K562 (cell line): ENCODE results near the gene ADAP1. TPM values are rescaled to one million over a fixed set of nuclear protein-coding genes. Genes with fewer than 3 reads are reported as not detected.

ENCODE experiments used
- ATAC-seq: fragments of 200-7000 bp; cut with Tn5 transposase; 3 replicates; pipeline ENCODE4 v1.9.1; 2020; ENCODE audit warnings: moderate library complexity
- BruUV-seq: library from RNA; stranded (reverse); fragments of 400-500 nt; replicated peaks from 2 replicates; lab custom pipeline; 2021; lab: Mats Ljungman, UMichigan
- CTCF ChIA-PET: fragments of 300-600 bp; formaldehyde crosslinking; extraction: SDS; loops from one replicate; lab custom pipeline; 2021; ENCODE audit warnings: low intra/inter-chr PET ratio; lab: Yijun Ruan, JAX
- POLR2A ChIA-PET: fragments of 300-600, 350-650 bp; sonication (Branson Sonifier 250); formaldehyde crosslinking; extraction: SDS; loops from one replicate; lab custom pipeline; 2021; ENCODE audit warnings: antibody characterized with exemption, inconsistent platforms; lab: Yijun Ruan, JAX
- DNase-seq, 4 experiments: peaks; one replicate each; pipeline versions ENCODE4 v3.0.0 to v3.0.0-alpha.2; 2011 to 2018; ENCODE audit warnings: low spot score in 3 of 4, mixed read lengths in 3 of 4; ENCODE audit errors: extremely low read depth in 1 of 4
- FAIRE-seq: peaks from 2 replicates; lab custom pipeline; 2011; peaks lifted over from hg19 to GRCh38; lab: Jason Lieb, UNC
- H2AFZ ChIP-seq: 2 replicates; pipeline ENCODE4 v1.6.0; 2011; ENCODE audit warnings: low read depth, low read length, control low read depth, inconsistent platforms
- H3K27ac ChIP-seq: fragments of 200-600 bp; 3 replicates; pipeline ENCODE4 v1.8.0; 2011; ENCODE audit warnings: low read depth, mild to moderate bottlenecking, control low read depth, inconsistent platforms, low read length, moderate library complexity, mixed read lengths; ENCODE audit errors: extremely low read depth
- H3K27me3 ChIP-seq, 2 experiments: fragments of 300-600 bp in 1 of 2; 2 replicates in 1 of 2; 3 replicates in 1 of 2; pipeline versions ENCODE4 v1.6.0 to v1.8.0; 2011; ENCODE audit warnings: inconsistent platforms in 2 of 2, low read length in 2 of 2, mild to moderate bottlenecking in 1 of 2, mixed read lengths in 1 of 2, moderate library complexity in 1 of 2; ENCODE audit not compliant: control insufficient read depth in 2 of 2, insufficient read depth in 2 of 2
- H3K36me3 ChIP-seq: fragments of 300-600 bp; 3 replicates; pipeline ENCODE4 v1.8.0; 2011; ENCODE audit warnings: mild to moderate bottlenecking, low read length, inconsistent platforms; ENCODE audit not compliant: control insufficient read depth, insufficient read depth
- H3K4me1 ChIP-seq, 2 experiments: fragments of 200-600 bp in 1 of 2; replicated peaks in 1 of 2; 2 replicates in 1 of 2; 3 replicates in 1 of 2; pipeline versions ENCODE4 v1.5.1 to v1.8.0; 2011; ENCODE audit warnings: inconsistent platforms in 2 of 2, low read length in 2 of 2, mild to moderate bottlenecking in 1 of 2, mixed read lengths in 1 of 2, moderate library complexity in 1 of 2; ENCODE audit not compliant: control insufficient read depth in 2 of 2, insufficient read depth in 2 of 2
- H3K4me2 ChIP-seq: 2 replicates; pipeline ENCODE4 v1.6.1; 2011; ENCODE audit warnings: low read length, control low read depth, inconsistent platforms, mixed read lengths; ENCODE audit not compliant: insufficient read depth
- H3K4me3 ChIP-seq: fragments of 200-600 bp; sonication (generic), shearing (Covaris generic); 2 replicates; pipeline ENCODE4 v1.5.1; 2016; ENCODE audit warnings: control low read depth, inconsistent platforms
- H3K79me2 ChIP-seq: fragments of 200-600 bp; 3 replicates; pipeline ENCODE4 v1.8.0; 2011; ENCODE audit warnings: low read length, inconsistent platforms; ENCODE audit not compliant: control insufficient read depth, insufficient read depth
- H3K9ac ChIP-seq, 2 experiments: 2 replicates each; pipeline versions ENCODE4 v1.6.0 to v1.6.1; 2011; ENCODE audit warnings: low read depth in 2 of 2, low read length in 2 of 2, control low read depth in 1 of 2, inconsistent platforms in 1 of 2, mild to moderate bottlenecking in 1 of 2, mixed read lengths in 1 of 2; ENCODE audit not compliant: insufficient read depth in 1 of 2
- H3K9me1 ChIP-seq: one replicate; pipeline ENCODE4 v1.6.0; 2011; ENCODE audit warnings: inconsistent platforms, mild to moderate bottlenecking, low read length, moderate library complexity; ENCODE audit not compliant: control insufficient read depth, insufficient read depth
- H3K9me3 ChIP-seq: replicated peaks from 2 replicates; pipeline ENCODE4 v1.5.1; 2011; ENCODE audit warnings: low read depth, low read length, inconsistent platforms; ENCODE audit not compliant: control insufficient read depth, insufficient read depth
- H4K20me1 ChIP-seq: replicated peaks from 2 replicates; pipeline ENCODE4 v1.6.1; 2011; ENCODE audit warnings: low read length, inconsistent platforms, mixed read lengths; ENCODE audit not compliant: control insufficient read depth, insufficient read depth
- POLR2G ChIP-seq: fragments of 200-400 bp; formaldehyde crosslinking; IDR thresholded peaks from 2 replicates; pipeline ENCODE4 v1.6.1; 2017; ENCODE audit warnings: low read depth, mild to moderate bottlenecking, antibody characterized with exemption, low read length, moderate library complexity
- ZBTB7A ChIP-seq: IDR thresholded peaks from 2 replicates; pipeline ENCODE4 v1.6.1; 2011; ENCODE audit warnings: low read depth, mild to moderate bottlenecking, low read length, moderate library complexity, borderline replicate concordance; ENCODE audit not compliant: control insufficient read depth
- WGBS: fragments of 100-300 bp; shearing (Covaris generic); methylation state at CpG from one replicate; pipeline ENCODE4 v1.1.6; 2016; ENCODE audit warnings: low coverage, mixed read lengths; ENCODE audit not compliant: insufficient coverage; ENCODE audit errors: missing lambda C conversion rate; 5-methylcytosine and 5-hydroxymethylcytosine counted together
- in situ Hi-C: fragments of 300-500 bp; cut with MboI; formaldehyde crosslinking; loops from 4 replicates; pipeline ENCODE4 v1.15.0; 2018; ENCODE audit warnings: inconsistent platforms, mixed read lengths
- intact Hi-C: fragments of 100-400 bp; cut with micrococcal nuclease; formaldehyde crosslinking; loops from 2 replicates; pipeline ENCODE4 v1.14.2; 2022
- polyA plus RNA-seq, 8 experiments: library from polyadenylated mRNA; depleted of rRNA in 4 of 8; stranded (reverse) in 5 of 8; unstranded in 3 of 8; fragments of >200 nt; fragmentation: Nextera tagmentation in 2 of 8; fragmentation: Illumina TruSeq in 1 of 8; extraction: Ambion mirVana in 2 of 8; extraction: Trizol in 1 of 8; gene quantifications; 2 replicates each; pipeline versions ENCODE4 v1.2.1 to v1.2.3, GENCODE V29; 2011 to 2014; ENCODE audit warnings: inconsistent platforms in 1 of 8, missing spikeins in 1 of 8
- total RNA-seq, 7 experiments: library from RNA; depleted of rRNA in 6 of 7; stranded (reverse); fragments of >200 nt in 6 of 7; fragmentation: Illumina TruSeq in 2 of 7; extraction: Trizol in 2 of 7; gene quantifications; 2 replicates each; pipeline versions ENCODE4 v1.2.1 to v1.2.3, GENCODE V29; 2011 to 2021; ENCODE audit warnings: low replicate concordance in 1 of 7
- TF ChIP-seq, protein P1 (sequence below), 2 experiments: fragments of 450-650 bp; IDR thresholded peaks; 2 replicates each; pipeline ENCODE4 v1.6.1; 2016; ENCODE audit warnings: mild to moderate bottlenecking in 2 of 2, borderline replicate concordance in 1 of 2, low read depth in 1 of 2, moderate library complexity in 1 of 2
- TF ChIP-seq, protein P2 (sequence below), 3 experiments: IDR thresholded peaks in 2 of 3; conservative IDR thresholded peaks in 1 of 3; 2 replicates each; pipeline ENCODE4 v1.5.1; 2011 to 2012; ENCODE audit warnings: low read length in 3 of 3, mild to moderate bottlenecking in 3 of 3, control low read depth in 2 of 3, improper control_type of control experiment in 1 of 3, inconsistent platforms in 1 of 3, low read depth in 1 of 3, mixed read lengths in 1 of 3, moderate library complexity in 1 of 3; ENCODE audit not compliant: insufficient read depth in 2 of 3

ADAP1 gene
- total and polyA plus RNA-seq, 9 of the 15 experiments (the other 6 are each of a cell fraction or from before 2014, with no cell fraction given): 0.27 to 1.4 (median 0.52) TPM; not detected in 3

DNA sequence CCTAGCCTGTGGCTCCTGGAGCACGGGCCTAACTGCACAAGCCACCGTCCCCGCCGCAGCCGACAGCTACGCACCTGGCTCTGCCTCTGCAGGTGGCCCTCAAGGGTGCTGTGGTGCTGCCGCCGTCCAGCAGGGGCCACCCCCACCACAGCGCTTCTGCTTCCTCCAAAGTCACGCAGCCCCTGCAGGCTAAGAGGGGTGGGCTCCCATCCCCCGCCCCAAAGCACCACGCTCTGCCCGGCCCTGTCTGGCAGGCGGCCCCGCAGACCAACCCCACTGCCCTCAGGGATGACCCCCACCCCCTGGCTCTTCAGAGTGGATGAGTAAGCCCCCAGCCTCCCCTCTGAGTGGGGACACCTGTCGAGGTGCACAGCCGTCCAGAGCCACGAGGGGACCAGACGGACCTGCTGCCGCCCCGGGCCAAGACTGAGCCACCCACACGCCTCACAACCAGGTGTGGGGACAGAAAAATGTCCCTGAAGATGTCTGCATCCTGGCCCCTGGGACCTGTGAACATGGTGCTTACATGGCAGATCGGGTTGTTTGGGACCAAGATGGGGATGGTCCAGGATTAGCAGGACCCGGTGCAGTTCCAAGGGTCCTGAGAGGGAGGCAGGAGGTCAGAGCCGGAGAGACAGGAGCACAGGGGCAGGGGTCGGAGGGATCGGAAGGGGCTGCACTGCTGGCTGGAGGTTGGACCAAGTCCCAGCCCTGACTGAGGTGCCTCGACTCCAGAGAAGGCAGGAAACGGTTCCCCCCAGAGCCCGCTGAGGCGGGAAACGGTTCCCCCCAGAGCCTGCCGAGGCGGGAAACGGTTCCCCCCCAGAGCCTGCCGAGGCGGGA lies 9.0 kb upstream of the ADAP1 start:
- no peak for FAIRE-seq
- in situ Hi-C loops: loop anchor here (10.0 kb wide), 1 partner anchor 649 kb away; no protein-coding TSS in a partner anchor
- ATAC-seq: peak; percentile 13; the same call in 2 of the 3 replicates

More for the DNA sequence above, 9.0 kb upstream of the ADAP1 start:
- Histone ChIP-seq H3K79me2 (no peaks in the 10 kb centered on the region), H2AFZ (no peak overlapping the region), H3K4me3 (no peak overlapping the region), H3K4me1 (peaks cover 0 to 45% of the 10 kb centered on the region in 2 experiments; a peak in 2 of 5 replicates), H3K36me3 (peaks cover 19% of the 10 kb centered on the region; the same call in 2 of the 3 replicates), H3K9me3 (no peaks in the 10 kb centered on the region), H3K9ac (peak overlapping the region in 1 of 2 experiments; percentile 48; a peak in 2 of 4 replicates), H3K27me3 (peaks cover 21 to 36% of the 10 kb centered on the region in 2 experiments; a peak in 4 of 5 replicates), H3K4me2 (no peak overlapping the region), H4K20me1 (peaks cover 4% of the 10 kb centered on the region; the same call in 1 of the 2 replicates), H3K27ac (no peak overlapping the region), H3K9me1 (no peaks in the 10 kb centered on the region)
- DNase-seq: peak in 1 of 4 experiments; percentile 34
- ChIA-PET POLR2A (interaction anchor here (0.8 to 1.5 kb wide), 3 partner anchors 10 to 15 kb away, joined by 3 to 6 read pairs (median 5); partner anchors contain the start of gene COX19), CTCF (no interaction called here)
- peak; percentile 37; the same call in 1 of the 2 replicates for TF ChIP-seq ZBTB7A
- TF ChIP-seq, protein P1, sequence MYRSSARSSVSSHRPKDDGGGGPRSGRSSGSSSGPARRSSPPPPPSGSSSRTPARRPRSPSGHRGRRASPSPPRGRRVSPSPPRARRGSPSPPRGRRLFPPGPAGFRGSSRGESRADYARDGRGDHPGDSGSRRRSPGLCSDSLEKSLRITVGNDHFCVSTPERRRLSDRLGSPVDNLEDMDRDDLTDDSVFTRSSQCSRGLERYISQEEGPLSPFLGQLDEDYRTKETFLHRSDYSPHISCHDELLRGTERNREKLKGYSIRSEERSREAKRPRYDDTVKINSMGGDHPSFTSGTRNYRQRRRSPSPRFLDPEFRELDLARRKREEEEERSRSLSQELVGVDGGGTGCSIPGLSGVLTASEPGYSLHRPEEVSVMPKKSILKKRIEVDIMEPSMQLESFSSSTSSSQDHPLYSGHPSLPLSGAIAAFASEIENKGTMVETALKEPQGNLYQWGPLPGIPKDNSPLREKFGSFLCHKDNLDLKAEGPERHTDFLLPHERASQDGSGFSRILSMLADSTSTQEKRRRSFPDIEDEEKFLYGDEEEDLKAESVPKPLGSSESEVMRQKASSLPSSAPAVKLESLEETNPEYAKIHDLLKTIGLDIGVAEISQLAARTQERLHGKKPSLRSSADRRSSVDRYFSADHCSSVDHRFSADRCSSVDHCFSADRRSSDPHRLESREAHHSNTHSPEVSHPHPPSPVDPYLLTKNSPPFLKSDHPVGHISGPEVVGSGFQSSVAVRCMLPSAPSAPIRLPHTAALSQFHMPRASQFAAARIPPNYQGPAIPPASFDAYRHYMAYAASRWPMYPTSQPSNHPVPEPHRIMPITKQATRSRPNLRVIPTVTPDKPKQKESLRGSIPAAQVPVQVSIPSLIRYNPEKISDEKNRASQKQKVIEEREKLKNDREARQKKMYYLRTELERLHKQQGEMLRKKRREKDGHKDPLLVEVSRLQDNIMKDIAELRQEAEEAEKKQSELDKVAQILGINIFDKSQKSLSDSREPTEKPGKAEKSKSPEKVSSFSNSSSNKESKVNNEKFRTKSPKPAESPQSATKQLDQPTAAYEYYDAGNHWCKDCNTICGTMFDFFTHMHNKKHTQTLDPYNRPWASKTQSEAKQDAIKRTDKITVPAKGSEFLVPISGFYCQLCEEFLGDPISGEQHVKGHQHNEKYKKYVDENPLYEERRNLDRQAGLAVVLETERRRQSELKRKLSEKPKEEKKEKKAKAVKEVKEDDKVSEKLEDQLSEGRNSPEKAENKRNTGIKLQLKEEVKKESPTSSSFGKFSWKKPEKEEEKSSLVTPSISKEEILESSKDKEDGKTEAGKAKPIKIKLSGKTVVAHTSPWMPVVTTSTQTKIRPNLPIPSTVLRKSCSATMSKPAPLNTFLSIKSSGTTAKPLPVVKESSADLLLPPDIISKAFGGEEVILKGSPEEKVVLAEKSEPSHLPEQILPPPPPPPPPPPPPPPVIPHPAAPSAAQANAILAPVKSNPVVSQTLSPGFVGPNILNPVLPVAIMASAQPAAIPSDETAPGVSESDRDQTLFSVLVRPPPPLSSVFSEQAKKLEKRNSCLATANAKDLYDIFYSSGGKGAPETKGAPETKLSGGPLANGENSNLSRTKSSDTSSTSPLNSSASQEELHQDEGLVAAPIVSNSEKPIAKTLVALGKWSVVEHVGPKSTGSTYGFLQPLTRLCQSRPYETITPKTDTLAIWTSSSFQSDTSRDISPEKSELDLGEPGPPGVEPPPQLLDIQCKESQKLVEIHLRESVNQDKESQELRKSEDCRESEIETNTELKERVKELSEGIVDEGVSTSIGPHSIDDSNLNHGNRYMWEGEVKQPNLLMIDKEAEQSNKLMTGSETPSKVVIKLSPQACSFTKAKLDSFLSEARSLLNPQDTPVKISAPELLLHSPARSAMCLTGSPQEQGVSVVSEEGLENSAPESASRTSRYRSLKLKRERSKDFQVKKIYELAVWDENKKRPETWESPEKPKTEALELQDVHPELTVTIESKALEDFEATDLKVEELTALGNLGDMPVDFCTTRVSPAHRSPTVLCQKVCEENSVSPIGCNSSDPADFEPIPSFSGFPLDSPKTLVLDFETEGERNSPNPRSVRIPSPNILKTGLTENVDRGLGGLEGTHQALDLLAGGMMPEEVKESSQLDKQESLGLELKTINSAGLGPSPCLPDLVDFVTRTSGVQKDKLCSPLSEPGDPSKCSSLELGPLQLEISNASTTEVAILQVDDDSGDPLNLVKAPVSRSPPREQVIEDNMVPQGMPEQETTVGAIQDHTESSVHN (IDR thresholded peaks at IDR 0.05; ENCODE audit: borderline replicate concordance in 1 of 2, low read depth in 1 of 2): no peak
- peak; percentile 65 for TF ChIP-seq POLR2G
- TF ChIP-seq, protein P2, sequence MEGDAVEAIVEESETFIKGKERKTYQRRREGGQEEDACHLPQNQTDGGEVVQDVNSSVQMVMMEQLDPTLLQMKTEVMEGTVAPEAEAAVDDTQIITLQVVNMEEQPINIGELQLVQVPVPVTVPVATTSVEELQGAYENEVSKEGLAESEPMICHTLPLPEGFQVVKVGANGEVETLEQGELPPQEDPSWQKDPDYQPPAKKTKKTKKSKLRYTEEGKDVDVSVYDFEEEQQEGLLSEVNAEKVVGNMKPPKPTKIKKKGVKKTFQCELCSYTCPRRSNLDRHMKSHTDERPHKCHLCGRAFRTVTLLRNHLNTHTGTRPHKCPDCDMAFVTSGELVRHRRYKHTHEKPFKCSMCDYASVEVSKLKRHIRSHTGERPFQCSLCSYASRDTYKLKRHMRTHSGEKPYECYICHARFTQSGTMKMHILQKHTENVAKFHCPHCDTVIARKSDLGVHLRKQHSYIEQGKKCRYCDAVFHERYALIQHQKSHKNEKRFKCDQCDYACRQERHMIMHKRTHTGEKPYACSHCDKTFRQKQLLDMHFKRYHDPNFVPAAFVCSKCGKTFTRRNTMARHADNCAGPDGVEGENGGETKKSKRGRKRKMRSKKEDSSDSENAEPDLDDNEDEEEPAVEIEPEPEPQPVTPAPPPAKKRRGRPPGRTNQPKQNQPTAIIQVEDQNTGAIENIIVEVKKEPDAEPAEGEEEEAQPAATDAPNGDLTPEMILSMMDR (IDR thresholded peaks at IDR 0.05 in 2 of 3, conservative IDR thresholded peaks at IDR 0.05 in 1 of 3; ENCODE audit: insufficient read depth in 2 of 3, low read depth in 1 of 3, low read length in 3 of 3): peak in 2 of 3 experiments; percentile 15 to 33; a peak in 2 of 6 replicates
- 24% methylated on average over 19 of the region's 37 CpGs for WGBS
- intact Hi-C loops: loop anchor here (10.0 kb wide), 2 partner anchors 179 to 649 kb away; no protein-coding TSS in a partner anchor
- BruUV-seq: no TSS peak
